ENCODE measurements around the gene PC. TPM values are rescaled to one million over a fixed set of nuclear protein-coding genes. Genes with fewer than 3 reads are reported as not detected.

The PC gene
- total RNA-seq, 1 donor from 2014 or later: 5.0 TPM

DNA sequence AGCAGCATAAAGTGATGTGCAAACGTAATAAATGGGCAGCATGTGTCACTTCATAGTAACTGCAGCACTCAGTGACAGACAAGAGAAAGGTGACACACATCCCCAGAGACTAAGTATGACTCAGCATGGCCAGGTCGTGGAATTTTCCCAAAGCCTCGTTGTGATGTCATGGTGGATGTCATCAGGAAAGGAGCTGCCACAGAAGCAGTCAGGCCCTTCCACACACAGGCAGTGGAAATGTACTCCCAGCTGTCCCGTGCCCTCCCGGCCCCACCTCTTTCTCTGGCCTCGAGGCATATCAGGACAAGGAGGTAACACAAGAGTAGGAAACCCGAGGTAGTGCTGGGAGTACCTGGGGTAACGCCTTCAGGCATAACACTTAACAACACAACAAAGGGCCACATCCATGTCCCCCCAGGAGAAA, 8.1 kb downstream of the PC start:
- TF ChIP-seq, protein P1, sequence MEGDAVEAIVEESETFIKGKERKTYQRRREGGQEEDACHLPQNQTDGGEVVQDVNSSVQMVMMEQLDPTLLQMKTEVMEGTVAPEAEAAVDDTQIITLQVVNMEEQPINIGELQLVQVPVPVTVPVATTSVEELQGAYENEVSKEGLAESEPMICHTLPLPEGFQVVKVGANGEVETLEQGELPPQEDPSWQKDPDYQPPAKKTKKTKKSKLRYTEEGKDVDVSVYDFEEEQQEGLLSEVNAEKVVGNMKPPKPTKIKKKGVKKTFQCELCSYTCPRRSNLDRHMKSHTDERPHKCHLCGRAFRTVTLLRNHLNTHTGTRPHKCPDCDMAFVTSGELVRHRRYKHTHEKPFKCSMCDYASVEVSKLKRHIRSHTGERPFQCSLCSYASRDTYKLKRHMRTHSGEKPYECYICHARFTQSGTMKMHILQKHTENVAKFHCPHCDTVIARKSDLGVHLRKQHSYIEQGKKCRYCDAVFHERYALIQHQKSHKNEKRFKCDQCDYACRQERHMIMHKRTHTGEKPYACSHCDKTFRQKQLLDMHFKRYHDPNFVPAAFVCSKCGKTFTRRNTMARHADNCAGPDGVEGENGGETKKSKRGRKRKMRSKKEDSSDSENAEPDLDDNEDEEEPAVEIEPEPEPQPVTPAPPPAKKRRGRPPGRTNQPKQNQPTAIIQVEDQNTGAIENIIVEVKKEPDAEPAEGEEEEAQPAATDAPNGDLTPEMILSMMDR (IDR thresholded peaks at IDR 0.05): no peak
- H3K4me3 Mint-ChIP-seq: no peak overlapping the region
- DNase-seq (no peak), ATAC-seq (ENCODE audit: low read depth) (no peak)
- no peaks in the 10 kb centered on the region for H3K36me3 Mint-ChIP-seq (ENCODE audit: low read depth)
- H3K27me3 Mint-ChIP-seq: no peaks in the 10 kb centered on the region
- H3K9me3 Mint-ChIP-seq: no peaks in the 10 kb centered on the region
- intact Hi-C loops (cut with micrococcal nuclease): no loop called here
- H3K4me1 Mint-ChIP-seq: no peaks in the 10 kb centered on the region
- ChIA-PET POLR2A (no interaction called here), CTCF (no interaction called here)
- H3K27ac Mint-ChIP-seq: no peak overlapping the region

DNA sequence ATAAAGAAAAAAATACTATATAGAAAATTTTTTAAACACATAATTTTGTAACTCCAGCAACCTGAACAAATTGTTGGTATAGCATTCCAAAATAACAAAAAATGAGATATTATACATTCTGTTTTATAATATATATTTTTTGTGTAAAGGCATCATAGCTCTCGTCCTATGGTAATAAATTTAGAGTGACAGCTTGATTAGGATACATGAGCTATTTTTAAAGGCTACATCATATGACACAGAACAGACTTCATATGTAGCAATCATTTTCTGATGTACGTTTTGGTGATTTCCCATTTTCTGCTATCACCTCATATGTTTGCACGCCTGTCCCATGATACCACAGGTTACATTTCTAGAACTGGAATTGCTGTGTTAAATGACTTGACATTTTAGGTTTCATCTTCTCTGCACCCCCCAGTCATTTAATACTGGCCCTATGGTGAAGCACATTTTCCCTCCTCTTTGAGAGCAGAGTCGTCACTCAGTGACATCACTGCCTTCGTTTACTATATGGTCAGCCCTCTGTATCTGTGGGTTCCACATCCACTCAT, 19.5 kb downstream of the PC start:
- H3K36me3 Mint-ChIP-seq (ENCODE audit: low read depth): no peaks in the 10 kb centered on the region
- no peak for DNase-seq
- ATAC-seq (ENCODE audit: low read depth): no peak
- TF ChIP-seq, protein P1 (IDR thresholded peaks at IDR 0.05): no peak
- no peaks in the 10 kb centered on the region for H3K4me1 Mint-ChIP-seq
- H3K9me3 Mint-ChIP-seq: no peaks in the 10 kb centered on the region
- intact Hi-C loops (cut with micrococcal nuclease): no loop called here
- peaks cover 17% of the 10 kb centered on the region for H3K27me3 Mint-ChIP-seq
- H3K27ac Mint-ChIP-seq: no peak overlapping the region
- ChIA-PET POLR2A (no interaction called here), CTCF (no interaction called here)
- H3K4me3 Mint-ChIP-seq: no peak overlapping the region

DNA sequence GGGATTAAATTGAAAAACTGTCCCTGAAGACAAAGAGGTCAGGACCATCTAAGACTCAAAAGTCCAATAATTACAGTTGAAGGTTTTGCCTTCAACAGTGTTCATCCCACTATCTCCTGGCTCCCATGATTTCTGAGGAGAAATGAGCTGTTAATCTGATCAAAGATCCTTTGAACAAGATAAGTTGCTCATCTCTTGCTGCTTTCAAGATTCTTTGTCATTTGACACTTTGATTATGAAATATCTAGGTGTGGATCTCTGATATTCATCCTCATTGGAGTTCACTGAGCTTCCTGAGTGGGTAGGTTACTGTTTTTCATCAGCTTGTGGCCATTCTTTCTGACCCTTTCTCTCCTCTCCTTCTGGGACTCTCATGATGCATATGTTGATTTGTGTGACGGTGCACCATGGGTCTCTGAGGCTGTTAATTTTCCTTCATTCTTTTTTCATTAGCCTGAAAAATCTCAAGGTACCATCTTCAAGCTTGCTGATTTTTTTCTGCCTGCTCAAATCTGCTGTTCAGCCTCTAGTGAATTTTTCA, 20.9 kb downstream of the PC start:
- ChIA-PET CTCF (no interaction called here), POLR2A (no interaction called here)
- no peaks in the 10 kb centered on the region for H3K36me3 Mint-ChIP-seq (ENCODE audit: low read depth)
- no peak overlapping the region for H3K27ac Mint-ChIP-seq
- no peaks in the 10 kb centered on the region for H3K9me3 Mint-ChIP-seq
- H3K4me3 Mint-ChIP-seq: no peak overlapping the region
- no peak for ATAC-seq (ENCODE audit: low read depth)
- DNase-seq: no peak
- intact Hi-C loops (cut with micrococcal nuclease): no loop called here
- H3K4me1 Mint-ChIP-seq: no peaks in the 10 kb centered on the region
- TF ChIP-seq, protein P1 (IDR thresholded peaks at IDR 0.05): no peak
- H3K27me3 Mint-ChIP-seq: peaks cover 24% of the 10 kb centered on the region

DNA sequence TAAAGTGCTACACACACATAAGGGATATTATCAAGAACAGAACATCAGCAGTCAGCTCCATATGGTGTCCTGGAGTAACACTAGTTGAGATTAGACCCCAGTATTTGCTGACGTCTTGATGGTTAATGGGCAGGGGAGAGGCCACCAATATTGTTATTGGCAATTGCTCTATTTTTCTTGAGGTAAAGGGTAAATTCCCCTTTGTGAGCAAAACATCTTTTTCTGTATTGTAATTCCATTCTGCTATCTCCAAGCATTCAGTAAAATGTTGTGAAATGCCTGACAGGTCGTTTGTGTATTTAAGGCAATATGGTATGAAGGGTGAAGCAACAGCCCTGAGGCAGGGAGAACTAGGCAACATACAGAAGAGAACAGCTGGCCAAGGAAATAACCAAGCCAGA, 21.9 kb downstream of the PC start:
- intact Hi-C loops (cut with micrococcal nuclease): no loop called here
- no peaks in the 10 kb centered on the region for H3K4me1 Mint-ChIP-seq
- ChIA-PET POLR2A (no interaction called here), CTCF (no interaction called here)
- no peaks in the 10 kb centered on the region for H3K36me3 Mint-ChIP-seq (ENCODE audit: low read depth)
- H3K9me3 Mint-ChIP-seq: no peaks in the 10 kb centered on the region
- TF ChIP-seq, protein P1 (IDR thresholded peaks at IDR 0.05): no peak
- H3K4me3 Mint-ChIP-seq: no peak overlapping the region
- DNase-seq: no peak
- no peak overlapping the region for H3K27ac Mint-ChIP-seq
- no peak for ATAC-seq (ENCODE audit: low read depth)
- H3K27me3 Mint-ChIP-seq: peaks cover 24% of the 10 kb centered on the region

DNA sequence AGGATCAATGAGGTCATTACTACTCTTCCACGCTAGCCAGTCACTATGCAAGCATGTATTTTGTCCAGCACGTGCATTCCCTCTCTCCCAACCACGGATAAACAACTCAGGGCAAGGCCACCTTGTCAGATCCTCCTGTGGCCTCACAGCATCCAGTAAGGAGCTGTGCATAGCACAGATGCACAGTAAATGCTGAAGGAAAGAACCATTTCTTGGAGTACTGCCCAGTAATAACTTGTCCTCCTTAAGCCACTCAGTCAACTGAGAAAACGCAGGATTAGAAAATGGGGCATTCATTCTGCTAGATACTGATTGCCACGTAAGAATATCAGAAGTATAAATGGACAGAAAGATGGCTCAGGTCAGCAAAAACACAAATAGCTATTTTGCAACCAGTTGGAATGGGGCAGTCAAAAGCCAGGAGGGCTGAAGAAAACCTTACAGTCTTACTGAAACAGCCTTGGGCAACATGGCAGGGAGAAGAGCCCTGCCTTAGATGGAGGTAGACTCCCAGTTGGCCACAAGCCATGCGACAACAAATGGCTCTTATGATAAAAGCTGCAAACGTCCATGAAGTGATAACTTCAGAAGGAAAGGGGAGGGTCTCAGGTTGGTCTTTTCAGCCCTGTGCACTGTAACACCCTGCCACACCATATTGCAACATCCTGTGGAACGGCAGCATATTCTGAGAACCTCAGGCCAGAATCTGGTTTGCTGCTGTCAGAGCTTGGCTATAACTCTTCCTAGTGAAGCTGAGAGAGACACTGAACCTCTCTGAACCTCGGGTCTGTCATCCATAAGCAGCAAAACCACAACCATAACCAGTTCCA, 23.0 kb downstream of the PC start:
- no peak for ATAC-seq (ENCODE audit: low read depth)
- no peak for DNase-seq
- H3K36me3 Mint-ChIP-seq (ENCODE audit: low read depth): no peaks in the 10 kb centered on the region
- H3K9me3 Mint-ChIP-seq: no peaks in the 10 kb centered on the region
- H3K27ac Mint-ChIP-seq: no peak overlapping the region
- ChIA-PET POLR2A (no interaction called here), CTCF (no interaction called here)
- intact Hi-C loops (cut with micrococcal nuclease): no loop called here
- peaks cover 26% of the 10 kb centered on the region for H3K27me3 Mint-ChIP-seq
- H3K4me1 Mint-ChIP-seq: no peaks in the 10 kb centered on the region
- no peak overlapping the region for H3K4me3 Mint-ChIP-seq
- TF ChIP-seq, protein P1 (IDR thresholded peaks at IDR 0.05): no peak

Measured in activated B cell treated with CpG ODN at 0.5 μM for 24 hours (primary cell).